Uterus (tissue), 4 donors: Measurements from ENCODE around the gene SPTLC3. TPM values are rescaled to one million over a fixed set of nuclear protein-coding genes. Genes with fewer than 3 reads are reported as not detected.

Experiments used
- DNase-seq, 2 donors: peaks; one replicate each; pipeline ENCODE4 v3.0.0-alpha.2; 2019 to 2020
- H3K27ac ChIP-seq, 2 donors: fragments of 200-600 bp; sonication (generic); 1 replicate in 1 of 2; 2 replicates in 1 of 2; pipeline ENCODE4 v1.5.1; 2016 to 2018
- H3K27me3 ChIP-seq, 2 donors: fragments of 200-600 bp; sonication (generic); one replicate each; pipeline ENCODE4 v1.5.1; 2018 to 2019; ENCODE audit warnings: control low read depth in 1 of 2
- H3K36me3 ChIP-seq, 2 donors: fragments of 200-600 bp; sonication (generic); one replicate each; pipeline ENCODE4 v1.5.1; 2019; ENCODE audit warnings: control low read depth in 1 of 2
- H3K4me1 ChIP-seq, 2 donors: fragments of 200-600 bp; sonication (generic); one replicate each; pipeline ENCODE4 v1.5.1; 2018 to 2019; ENCODE audit warnings: control low read depth in 1 of 2
- H3K4me3 ChIP-seq, 2 donors: fragments of 200-600 bp; sonication (generic); 1 replicate in 1 of 2; 2 replicates in 1 of 2; pipeline ENCODE4 v1.5.1; 2018 to 2019; ENCODE audit warnings: mild to moderate bottlenecking in 1 of 2
- H3K9me3 ChIP-seq, 2 donors: fragments of 200-600 bp; sonication (generic); one replicate each; pipeline ENCODE4 v1.5.1; 2019; ENCODE audit warnings: control low read depth in 1 of 2
- POLR2A ChIP-seq, 2 donors: fragments of 450-650 bp; IDR thresholded peaks; one replicate each; pipeline ENCODE4 v1.6.1; 2016; ENCODE audit warnings: antibody characterized with exemption in 2 of 2, mild to moderate bottlenecking in 1 of 2, moderate library complexity in 1 of 2
- intact Hi-C: fragments of 100-400 bp; cut with DNase I; formaldehyde crosslinking; loops from one replicate; pipeline ENCODE4 v1.15.1; 2023; ENCODE audit warnings: low total_unique reads
- total RNA-seq, 4 donors: library from RNA; depleted of rRNA in 3 of 4; stranded (reverse); fragments of >200 nt in 3 of 4; gene quantifications; one replicate each; pipeline versions ENCODE4 v1.1.0 to v1.2.4, GENCODE V29; 2014 to 2023
- TF ChIP-seq, protein P1 (sequence below), 4 experiments: fragments of 200-600 bp in 2 of 4; fragments of 450-650 bp in 2 of 4; sonication (generic) in 2 of 4; IDR thresholded peaks; one replicate each; pipeline ENCODE4 v1.5.1; 2016 to 2019; ENCODE audit warnings: antibody characterized with exemption in 4 of 4, mild to moderate bottlenecking in 2 of 4, moderate library complexity in 1 of 4
- donor health status: DM: yes; HTN: yes; CAD: no.

SPTLC3 gene
- total RNA-seq, 4 donors from 2014 or later = 0.51 to 23.9 (median 4.5) TPM

- Histone ChIP-seq H3K27me3 (no peaks in the 10 kb centered on the region), H3K36me3 (no peaks in the 10 kb centered on the region), H3K4me3 (no peak overlapping the region), H3K9me3 (no peaks in the 10 kb centered on the region), H3K27ac (no peak overlapping the region), H3K4me1 (no peaks in the 10 kb centered on the region)
- TF ChIP-seq POLR2A (IDR thresholded peaks at IDR 0.05) = no peak
- TF ChIP-seq, protein P1, sequence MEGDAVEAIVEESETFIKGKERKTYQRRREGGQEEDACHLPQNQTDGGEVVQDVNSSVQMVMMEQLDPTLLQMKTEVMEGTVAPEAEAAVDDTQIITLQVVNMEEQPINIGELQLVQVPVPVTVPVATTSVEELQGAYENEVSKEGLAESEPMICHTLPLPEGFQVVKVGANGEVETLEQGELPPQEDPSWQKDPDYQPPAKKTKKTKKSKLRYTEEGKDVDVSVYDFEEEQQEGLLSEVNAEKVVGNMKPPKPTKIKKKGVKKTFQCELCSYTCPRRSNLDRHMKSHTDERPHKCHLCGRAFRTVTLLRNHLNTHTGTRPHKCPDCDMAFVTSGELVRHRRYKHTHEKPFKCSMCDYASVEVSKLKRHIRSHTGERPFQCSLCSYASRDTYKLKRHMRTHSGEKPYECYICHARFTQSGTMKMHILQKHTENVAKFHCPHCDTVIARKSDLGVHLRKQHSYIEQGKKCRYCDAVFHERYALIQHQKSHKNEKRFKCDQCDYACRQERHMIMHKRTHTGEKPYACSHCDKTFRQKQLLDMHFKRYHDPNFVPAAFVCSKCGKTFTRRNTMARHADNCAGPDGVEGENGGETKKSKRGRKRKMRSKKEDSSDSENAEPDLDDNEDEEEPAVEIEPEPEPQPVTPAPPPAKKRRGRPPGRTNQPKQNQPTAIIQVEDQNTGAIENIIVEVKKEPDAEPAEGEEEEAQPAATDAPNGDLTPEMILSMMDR (IDR thresholded peaks at IDR 0.05) = no peak
- DNase-seq = no peak
- intact Hi-C loops = no loop called here
Measured at GRCh38 chr20:13035399-13036152, 26.8 kb downstream of the SPTLC3 start.

DNA sequence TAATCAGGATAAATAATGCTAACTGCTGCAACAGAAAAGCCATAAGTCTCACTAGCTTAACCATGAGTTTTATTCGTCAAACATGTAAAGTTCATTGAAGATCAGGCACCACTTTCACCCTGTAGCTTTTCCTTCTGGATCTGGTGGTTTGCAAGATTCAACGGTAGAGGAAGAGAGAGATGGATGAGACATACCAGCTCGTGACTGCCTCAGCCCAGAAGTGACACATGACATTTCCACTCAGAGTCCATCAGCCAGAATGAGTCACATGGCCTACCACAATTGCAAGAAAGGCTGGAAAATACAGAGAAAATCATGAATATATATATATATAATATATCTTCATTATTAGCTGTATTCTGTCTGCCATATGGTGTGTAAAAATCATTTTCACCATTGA lies 29.0 kb downstream of the SPTLC3 start:
- Histone ChIP-seq H3K36me3 (no peaks in the 10 kb centered on the region), H3K4me3 (no peak overlapping the region), H3K27me3 (no peaks in the 10 kb centered on the region), H3K4me1 (no peaks in the 10 kb centered on the region), H3K9me3 (no peaks in the 10 kb centered on the region), H3K27ac (no peak overlapping the region)
- TF ChIP-seq, protein P1 (IDR thresholded peaks at IDR 0.05) = no peak
- no peak for TF ChIP-seq POLR2A (IDR thresholded peaks at IDR 0.05)
- intact Hi-C loops = no loop called here
- no peak for DNase-seq

DNA sequence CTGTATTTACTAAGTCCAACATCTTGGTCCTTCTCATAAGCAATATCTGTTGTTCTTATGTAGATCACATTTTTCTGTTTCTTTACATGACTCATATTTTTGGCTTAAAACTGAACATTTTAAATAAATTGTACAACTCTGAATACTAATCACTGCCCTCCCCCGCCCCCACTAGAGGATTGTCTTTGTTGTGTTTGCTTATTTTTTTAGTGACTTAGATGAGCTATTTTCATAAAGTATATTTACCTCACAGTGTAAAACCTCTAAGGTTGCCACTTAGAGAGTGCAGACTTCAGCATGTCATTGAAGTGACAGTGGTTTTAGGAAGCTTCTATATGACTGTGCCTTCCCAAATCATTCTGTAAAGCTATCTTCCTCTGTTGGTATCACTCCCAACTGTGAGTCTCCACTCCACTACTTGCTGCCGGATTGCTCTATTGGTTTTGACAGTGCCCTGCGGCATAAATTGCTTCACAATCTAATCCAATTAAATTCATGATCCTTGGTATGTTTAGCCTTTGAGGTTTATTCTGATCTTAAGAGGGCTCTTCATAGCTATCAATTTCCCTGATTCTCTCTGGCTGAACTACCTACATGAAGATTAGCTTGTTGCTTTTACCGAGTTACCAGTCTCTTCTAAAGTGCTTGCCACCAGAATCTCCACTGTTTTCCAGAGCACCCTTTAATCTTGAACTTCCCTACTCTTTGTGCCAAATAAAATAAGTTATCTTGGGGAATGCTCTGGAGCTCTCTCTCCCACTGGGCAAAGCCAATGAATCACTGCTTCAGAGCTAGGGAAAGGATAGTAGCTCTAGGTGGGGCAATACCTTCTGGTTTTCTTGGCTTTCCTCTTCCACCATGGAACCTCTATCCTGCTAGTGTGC lies 33.0 kb downstream of the SPTLC3 start:
- Histone ChIP-seq H3K27ac (no peak overlapping the region), H3K4me1 (no peaks in the 10 kb centered on the region), H3K4me3 (no peak overlapping the region), H3K9me3 (no peaks in the 10 kb centered on the region), H3K27me3 (no peaks in the 10 kb centered on the region), H3K36me3 (no peaks in the 10 kb centered on the region)
- intact Hi-C loops = no loop called here
- no peak for TF ChIP-seq POLR2A (IDR thresholded peaks at IDR 0.05)
- TF ChIP-seq, protein P1 (IDR thresholded peaks at IDR 0.05) = no peak
- no peak for DNase-seq

GRCh38 chr20:13042458-13042794 lies 33.7 kb downstream of the SPTLC3 start:
- Histone ChIP-seq H3K9me3 (no peaks in the 10 kb centered on the region), H3K27me3 (no peaks in the 10 kb centered on the region), H3K27ac (no peak overlapping the region), H3K4me3 (no peak overlapping the region), H3K36me3 (no peaks in the 10 kb centered on the region), H3K4me1 (no peaks in the 10 kb centered on the region)
- no peak for DNase-seq
- no peak for TF ChIP-seq POLR2A (IDR thresholded peaks at IDR 0.05)
- TF ChIP-seq, protein P1 (IDR thresholded peaks at IDR 0.05) = no peak
- intact Hi-C loops = no loop called here

DNA sequence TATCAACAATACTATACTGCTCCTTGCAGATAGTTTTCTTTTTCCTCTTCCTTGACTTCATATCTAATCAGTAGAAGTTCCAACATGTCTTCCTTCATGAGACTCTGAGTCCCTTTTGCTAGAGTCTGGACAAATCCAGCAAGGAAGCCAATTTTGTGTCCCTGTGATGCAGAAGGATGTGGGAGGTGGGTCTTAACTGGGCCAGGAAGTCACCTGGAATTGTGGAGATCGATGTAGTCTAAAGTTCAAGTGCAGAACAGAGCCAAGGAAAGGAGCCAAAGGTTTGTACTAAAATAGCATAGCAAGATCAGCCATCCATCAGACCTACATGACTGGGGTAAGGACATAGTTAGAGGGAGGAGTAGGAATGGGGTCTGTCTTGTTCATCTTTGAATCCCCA lies 37.6 kb downstream of the SPTLC3 start:
- TF ChIP-seq, protein P1 (IDR thresholded peaks at IDR 0.05) = no peak
- no peak for TF ChIP-seq POLR2A (IDR thresholded peaks at IDR 0.05)
- no peaks in the 10 kb centered on the region for H3K36me3 ChIP-seq
- H3K4me3 ChIP-seq = no peak overlapping the region
- no peak overlapping the region for H3K27ac ChIP-seq
- intact Hi-C loops = no loop called here
- no peaks in the 10 kb centered on the region for H3K9me3 ChIP-seq
- H3K4me1 ChIP-seq = no peaks in the 10 kb centered on the region
- no peak for DNase-seq
- H3K27me3 ChIP-seq = no peaks in the 10 kb centered on the region
